ENCODE results near the gene NCAM1.

Gene NCAM1

DNA sequence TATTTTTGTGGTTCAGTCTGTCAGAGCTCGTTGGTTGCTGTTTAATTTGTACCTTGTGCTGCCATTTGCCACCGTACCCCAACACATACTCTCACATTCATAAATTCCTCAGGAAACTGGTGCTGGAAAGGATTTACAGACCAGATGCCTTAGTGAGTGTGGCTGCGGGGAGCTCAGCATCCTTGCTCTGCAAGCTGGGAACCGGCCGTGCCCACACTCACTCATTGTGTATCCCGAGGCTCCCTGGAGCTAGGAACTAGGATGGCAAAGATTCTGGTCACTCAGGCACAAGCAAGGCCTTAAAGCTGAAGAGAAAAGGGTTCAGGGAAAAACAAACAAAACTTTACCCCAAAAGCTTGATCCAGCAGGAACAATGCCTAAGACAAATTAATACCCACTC lies 288.6 kb downstream of the NCAM1 start:
- peaks cover 6% of the 10 kb centered on the region for H3K4me1 ChIP-seq (ENCODE audit: control insufficient read depth, insufficient read depth, low read length)
- H3K4me3 ChIP-seq (ENCODE audit: low read length): no peak overlapping the region
- no peaks in the 10 kb centered on the region for H3K27me3 ChIP-seq (ENCODE audit: control insufficient read depth, insufficient read depth, low read length)
- H3K27ac ChIP-seq (ENCODE audit: low read depth, low read length): no peak overlapping the region
- no peaks in the 10 kb centered on the region for H3K36me3 ChIP-seq (ENCODE audit: control insufficient read depth, insufficient read depth, low read length)
- no peak overlapping the region for H3K9ac ChIP-seq (ENCODE audit: low read length)

DNA sequence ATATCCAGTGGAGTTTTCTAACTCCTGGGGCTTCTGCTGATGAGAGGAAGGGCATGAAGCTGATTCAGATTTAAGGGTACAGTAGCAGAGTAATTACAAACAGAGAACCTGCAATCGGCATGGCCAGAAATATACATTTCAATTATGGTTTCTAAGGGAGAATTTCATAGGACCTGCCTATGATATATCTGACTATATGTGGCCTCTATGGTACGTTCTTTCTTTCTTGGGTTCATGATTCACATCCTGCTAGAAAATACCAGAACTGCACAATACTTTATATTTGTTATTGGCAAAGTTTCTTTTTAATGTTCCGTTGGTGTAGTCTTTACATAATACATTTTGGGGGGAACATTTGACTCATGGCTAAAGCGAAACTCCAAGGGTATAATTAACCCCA lies 290.1 kb downstream of the NCAM1 start:
- peaks cover 6% of the 10 kb centered on the region for H3K4me1 ChIP-seq (ENCODE audit: control insufficient read depth, insufficient read depth, low read length)
- H3K36me3 ChIP-seq (ENCODE audit: control insufficient read depth, insufficient read depth, low read length): no peaks in the 10 kb centered on the region
- no peaks in the 10 kb centered on the region for H3K27me3 ChIP-seq (ENCODE audit: control insufficient read depth, insufficient read depth, low read length)
- H3K9ac ChIP-seq (ENCODE audit: low read length): no peak overlapping the region
- no peak overlapping the region for H3K27ac ChIP-seq (ENCODE audit: low read depth, low read length)
- H3K4me3 ChIP-seq (ENCODE audit: low read length): no peak overlapping the region

DNA sequence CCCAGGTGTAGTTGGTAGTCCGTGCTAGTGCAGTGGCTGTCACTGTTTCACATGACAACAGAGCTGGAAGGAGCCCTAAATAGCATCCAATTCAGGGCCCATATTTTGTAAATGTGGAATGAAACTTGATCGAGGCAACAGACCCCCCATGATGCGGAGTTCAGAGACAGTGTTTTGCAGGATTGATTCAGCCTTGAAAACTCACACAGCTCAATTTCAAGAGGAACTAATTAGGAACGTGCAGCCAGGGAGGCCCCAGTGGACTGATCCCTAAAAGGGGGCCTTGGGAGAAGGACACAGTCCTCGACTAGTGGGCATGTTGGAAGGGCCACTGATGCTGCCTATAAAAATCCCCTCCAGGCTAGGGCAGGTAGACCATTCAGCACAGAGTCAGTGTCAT lies 292.2 kb downstream of the NCAM1 start:
- peaks cover under 1% of the 10 kb centered on the region for H3K4me1 ChIP-seq (ENCODE audit: control insufficient read depth, insufficient read depth, low read length)
- H3K27ac ChIP-seq (ENCODE audit: low read depth, low read length): no peak overlapping the region
- no peak overlapping the region for H3K9ac ChIP-seq (ENCODE audit: low read length)
- H3K36me3 ChIP-seq (ENCODE audit: control insufficient read depth, insufficient read depth, low read length): no peaks in the 10 kb centered on the region
- no peak overlapping the region for H3K4me3 ChIP-seq (ENCODE audit: low read length)
- H3K27me3 ChIP-seq (ENCODE audit: control insufficient read depth, insufficient read depth, low read length): no peaks in the 10 kb centered on the region

DNA sequence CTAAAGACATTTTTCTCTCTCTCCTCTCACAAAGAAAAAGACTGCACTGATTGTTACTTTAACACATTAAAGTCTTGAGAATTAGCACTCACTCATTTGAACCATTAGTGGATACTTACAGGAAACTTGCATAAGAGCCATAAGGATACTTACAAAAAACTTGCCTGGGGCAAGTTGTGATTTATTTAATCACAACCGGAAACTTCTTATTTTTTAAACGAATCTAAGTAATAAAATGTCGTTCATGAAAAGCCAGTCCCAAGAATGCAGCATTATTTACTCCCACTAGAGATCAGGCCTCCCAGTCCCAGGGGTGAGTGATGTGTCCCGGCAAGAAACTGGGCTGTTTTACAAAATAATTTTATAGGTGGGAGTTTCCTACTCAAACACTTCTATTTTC lies 293.9 kb downstream of the NCAM1 start:
- H3K27ac ChIP-seq (ENCODE audit: low read depth, low read length): no peak overlapping the region
- no peaks in the 10 kb centered on the region for H3K36me3 ChIP-seq (ENCODE audit: control insufficient read depth, insufficient read depth, low read length)
- no peak overlapping the region for H3K4me3 ChIP-seq (ENCODE audit: low read length)
- no peaks in the 10 kb centered on the region for H3K27me3 ChIP-seq (ENCODE audit: control insufficient read depth, insufficient read depth, low read length)
- no peak overlapping the region for H3K9ac ChIP-seq (ENCODE audit: low read length)
- no peaks in the 10 kb centered on the region for H3K4me1 ChIP-seq (ENCODE audit: control insufficient read depth, insufficient read depth, low read length)

DNA sequence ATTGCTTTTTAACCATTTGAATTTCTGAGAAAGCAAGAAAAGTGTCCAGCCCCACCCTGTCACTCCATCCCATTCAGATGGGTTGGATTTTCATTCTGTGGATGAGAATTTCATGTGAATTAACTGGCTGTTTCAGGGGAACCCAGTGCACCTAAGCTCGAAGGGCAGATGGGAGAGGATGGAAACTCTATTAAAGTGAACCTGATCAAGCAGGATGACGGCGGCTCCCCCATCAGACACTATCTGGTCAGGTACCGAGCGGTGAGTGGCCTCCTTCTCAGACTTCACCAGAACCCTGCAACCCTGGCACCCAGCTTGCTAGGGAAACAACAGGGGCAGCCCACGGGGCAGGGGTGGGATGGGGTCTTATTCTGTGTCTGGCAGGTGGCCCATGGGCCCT lies 294.5 kb downstream of the NCAM1 start:
- H3K27me3 ChIP-seq (ENCODE audit: control insufficient read depth, insufficient read depth, low read length): no peaks in the 10 kb centered on the region
- H3K27ac ChIP-seq (ENCODE audit: low read depth, low read length): no peak overlapping the region
- no peak overlapping the region for H3K4me3 ChIP-seq (ENCODE audit: low read length)

DNA sequence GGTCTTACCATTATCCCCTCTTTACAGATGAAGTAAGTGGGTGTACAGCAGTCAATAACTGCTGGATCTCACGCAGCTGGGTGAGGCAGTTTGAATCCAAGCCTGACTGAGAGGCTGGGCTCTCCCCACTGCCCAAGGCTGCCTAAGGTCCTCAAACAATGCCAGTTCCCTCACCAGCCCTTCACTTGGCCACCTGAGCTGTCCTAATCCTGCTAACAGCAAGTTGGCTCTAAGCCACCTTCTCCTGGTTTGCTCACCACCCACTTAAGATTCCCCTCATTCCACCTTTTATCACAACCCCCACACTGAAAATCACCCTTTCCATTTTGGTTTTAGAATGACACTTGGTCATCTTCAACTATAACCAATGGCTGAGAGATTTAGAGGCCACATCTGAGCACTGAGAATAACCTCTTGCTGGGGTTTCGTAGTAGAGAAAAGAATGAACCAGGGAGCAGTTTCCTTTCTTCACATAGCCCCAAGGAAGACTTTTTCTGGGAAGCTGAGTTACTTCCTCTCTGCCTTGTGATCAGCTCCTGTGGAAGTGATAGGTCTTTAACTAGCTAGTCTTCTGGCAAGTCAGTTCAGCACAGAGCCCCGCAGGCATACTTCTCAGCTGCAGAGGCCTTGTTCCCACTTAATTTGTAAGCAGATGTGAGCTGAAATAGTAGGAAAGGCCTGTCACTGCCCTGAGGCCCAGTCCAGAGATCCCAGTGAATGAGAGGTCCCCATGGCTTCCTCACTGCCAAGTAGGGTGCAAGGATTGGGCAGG lies 295.4 kb downstream of the NCAM1 start:
- H3K36me3 ChIP-seq (ENCODE audit: control insufficient read depth, insufficient read depth, low read length): no peaks in the 10 kb centered on the region
- no peaks in the 10 kb centered on the region for H3K27me3 ChIP-seq (ENCODE audit: control insufficient read depth, insufficient read depth, low read length)
- H3K4me1 ChIP-seq (ENCODE audit: control insufficient read depth, insufficient read depth, low read length): no peaks in the 10 kb centered on the region
- H3K4me3 ChIP-seq (ENCODE audit: low read length): no peak overlapping the region
- H3K9ac ChIP-seq (ENCODE audit: low read length): no peak overlapping the region
- H3K27ac ChIP-seq (ENCODE audit: low read depth, low read length): no peak overlapping the region

More for the DNA sequence above, 294.5 kb downstream of the NCAM1 start:
- H3K9ac ChIP-seq (ENCODE audit: low read length): no peak overlapping the region
- H3K4me1 ChIP-seq (ENCODE audit: control insufficient read depth, insufficient read depth, low read length): no peaks in the 10 kb centered on the region
- H3K36me3 ChIP-seq (ENCODE audit: control insufficient read depth, insufficient read depth, low read length): no peaks in the 10 kb centered on the region

DNA sequence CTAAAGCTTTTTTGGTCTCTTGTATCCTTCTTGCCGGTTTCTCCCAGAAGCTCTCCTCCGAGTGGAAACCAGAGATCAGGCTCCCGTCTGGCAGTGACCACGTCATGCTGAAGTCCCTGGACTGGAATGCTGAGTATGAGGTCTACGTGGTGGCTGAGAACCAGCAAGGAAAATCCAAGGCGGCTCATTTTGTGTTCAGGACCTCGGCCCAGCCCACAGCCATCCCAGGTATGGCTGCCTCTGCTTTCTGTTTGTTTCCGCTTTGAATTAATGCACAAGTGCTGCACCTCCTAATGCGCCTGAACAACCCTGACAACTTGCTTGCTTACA lies 298.8 kb downstream of the NCAM1 start:
- Histone ChIP-seq H3K36me3 (ENCODE audit: control insufficient read depth, insufficient read depth, low read length) (no peaks in the 10 kb centered on the region), H3K4me3 (ENCODE audit: low read length) (no peak overlapping the region), H3K27ac (ENCODE audit: low read depth, low read length) (no peak overlapping the region), H3K4me1 (ENCODE audit: control insufficient read depth, insufficient read depth, low read length) (no peaks in the 10 kb centered on the region), H3K9ac (ENCODE audit: low read length) (no peak overlapping the region), H3K27me3 (ENCODE audit: control insufficient read depth, insufficient read depth, low read length) (no peaks in the 10 kb centered on the region)

DNA sequence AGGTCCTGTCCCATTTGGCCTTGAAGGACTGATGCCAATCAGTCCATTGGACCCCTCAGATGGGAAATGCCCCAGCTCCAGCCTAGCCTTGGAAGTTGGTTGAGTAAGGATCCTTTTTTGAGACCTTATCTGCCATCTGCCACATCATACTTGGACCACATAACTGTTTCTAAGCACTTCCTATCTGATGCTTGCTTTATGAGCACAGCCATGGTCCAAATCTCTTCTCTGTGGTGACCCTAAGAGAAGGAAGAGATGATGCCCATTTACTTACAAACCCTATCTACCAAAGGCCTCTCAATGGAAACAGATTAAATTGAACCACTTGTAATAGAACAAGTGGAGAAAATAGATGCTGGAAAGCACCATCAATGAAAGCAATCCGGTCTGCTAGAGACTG lies 299.3 kb downstream of the NCAM1 start:
- H3K36me3 ChIP-seq (ENCODE audit: control insufficient read depth, insufficient read depth, low read length): no peaks in the 10 kb centered on the region
- no peaks in the 10 kb centered on the region for H3K4me1 ChIP-seq (ENCODE audit: control insufficient read depth, insufficient read depth, low read length)
- no peak overlapping the region for H3K4me3 ChIP-seq (ENCODE audit: low read length)
- H3K27me3 ChIP-seq (ENCODE audit: control insufficient read depth, insufficient read depth, low read length): no peaks in the 10 kb centered on the region
- H3K27ac ChIP-seq (ENCODE audit: low read depth, low read length): no peak overlapping the region
- H3K9ac ChIP-seq (ENCODE audit: low read length): no peak overlapping the region

DNA sequence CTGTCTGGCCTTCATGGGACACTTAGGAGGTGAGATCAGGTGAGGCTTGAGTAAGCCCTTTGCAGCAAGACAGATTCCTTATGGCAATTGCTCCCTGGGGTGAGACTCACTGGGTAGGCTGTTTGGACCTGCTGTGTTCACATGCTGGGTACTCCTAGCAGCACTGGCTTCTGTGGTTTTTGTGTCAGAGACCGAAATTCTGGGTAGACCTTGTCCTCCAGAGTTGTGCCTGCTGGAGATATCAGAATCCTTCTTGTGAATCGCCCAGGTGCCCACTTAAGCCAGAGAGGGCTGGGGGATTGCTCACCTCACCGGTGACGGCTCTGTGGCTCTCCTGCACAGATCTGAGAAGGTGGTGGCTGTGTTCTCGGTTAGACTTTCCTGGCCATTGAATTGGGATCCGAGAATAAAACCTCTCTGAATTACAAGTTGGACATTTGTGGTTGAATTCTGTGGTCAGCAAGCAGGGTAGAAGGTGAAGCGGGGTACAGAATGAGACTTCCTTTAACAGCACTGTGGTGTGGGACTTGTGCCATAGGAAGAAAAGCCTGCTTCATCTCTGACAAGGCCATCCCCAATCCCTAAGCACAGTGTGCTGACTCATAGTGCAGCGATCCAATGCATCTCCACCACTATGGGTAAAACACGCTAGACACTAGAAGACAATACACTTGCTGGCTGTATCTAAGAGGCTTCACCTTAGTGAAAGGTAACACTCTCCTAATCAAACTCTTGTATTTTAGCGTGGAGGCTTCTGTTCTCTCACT lies 300.7 kb downstream of the NCAM1 start:
- Histone ChIP-seq H3K4me1 (ENCODE audit: control insufficient read depth, insufficient read depth, low read length) (no peaks in the 10 kb centered on the region), H3K9ac (ENCODE audit: low read length) (no peak overlapping the region), H3K36me3 (ENCODE audit: control insufficient read depth, insufficient read depth, low read length) (no peaks in the 10 kb centered on the region), H3K27ac (ENCODE audit: low read depth, low read length) (no peak overlapping the region), H3K27me3 (ENCODE audit: control insufficient read depth, insufficient read depth, low read length) (no peaks in the 10 kb centered on the region), H3K4me3 (ENCODE audit: low read length) (no peak overlapping the region)

DNA sequence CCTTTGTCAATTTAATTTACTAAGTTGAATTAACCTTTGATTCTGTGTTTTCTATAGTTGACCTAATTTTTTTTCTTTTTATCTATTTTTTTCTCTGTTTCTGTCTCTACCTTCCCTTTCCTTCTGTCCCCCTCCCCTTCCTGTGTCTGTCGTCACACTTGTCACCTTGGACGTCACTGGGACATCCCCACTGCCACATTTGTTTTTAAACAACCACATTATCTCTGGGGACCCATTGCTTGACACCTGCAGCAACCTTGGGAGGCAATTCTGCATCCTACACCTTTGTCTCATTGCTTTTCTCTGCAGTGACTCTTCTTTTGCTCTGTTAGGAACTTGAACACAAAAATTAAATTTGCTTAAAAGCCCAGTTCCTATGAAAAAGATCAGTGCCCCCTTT lies 301.4 kb downstream of the NCAM1 start:
- Histone ChIP-seq H3K27ac (ENCODE audit: low read depth, low read length) (no peak overlapping the region), H3K4me1 (ENCODE audit: control insufficient read depth, insufficient read depth, low read length) (no peaks in the 10 kb centered on the region), H3K9ac (ENCODE audit: low read length) (no peak overlapping the region), H3K27me3 (ENCODE audit: control insufficient read depth, insufficient read depth, low read length) (no peaks in the 10 kb centered on the region), H3K36me3 (ENCODE audit: control insufficient read depth, insufficient read depth, low read length) (no peaks in the 10 kb centered on the region), H3K4me3 (ENCODE audit: low read length) (no peak overlapping the region)

DNA sequence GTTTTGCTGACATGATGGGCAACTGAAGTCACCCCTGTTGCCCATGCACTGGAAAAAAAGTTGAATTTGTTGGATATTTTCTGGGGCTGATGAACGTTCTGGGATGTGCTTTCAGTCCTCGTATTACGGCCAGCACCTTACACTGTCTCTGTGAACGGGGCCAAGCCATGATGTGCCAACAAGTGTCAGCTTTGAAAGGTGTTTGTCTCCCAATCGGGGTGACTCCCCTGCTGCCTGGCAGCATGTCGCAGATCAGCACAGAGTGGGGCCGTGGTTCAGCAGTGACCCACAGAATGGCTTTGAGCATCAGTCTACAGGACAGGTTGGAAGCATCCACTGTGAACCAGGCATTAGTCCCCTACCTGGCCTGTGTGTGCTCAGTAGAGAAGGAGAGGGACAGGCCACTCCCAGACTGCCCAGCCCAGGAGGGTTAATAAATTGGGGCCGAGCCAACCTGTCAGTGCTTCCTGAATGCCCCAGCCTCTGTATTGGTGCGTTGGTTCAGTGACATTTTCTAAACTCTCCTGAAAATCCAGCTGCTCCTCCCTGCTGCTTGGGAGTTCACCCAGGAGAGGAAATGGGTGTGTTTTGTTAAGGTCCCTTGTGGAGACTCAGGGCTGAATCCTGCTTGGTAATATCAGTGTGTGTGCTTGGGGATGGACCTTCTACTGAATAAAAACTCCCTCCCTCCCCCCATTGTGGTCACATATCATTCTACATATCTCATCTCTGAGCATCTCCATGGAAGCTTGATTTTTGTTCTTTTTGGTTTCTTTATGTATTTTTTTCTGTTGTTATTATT lies 302.4 kb downstream of the NCAM1 start:
- H3K9ac ChIP-seq (ENCODE audit: low read length): no peak overlapping the region
- H3K4me3 ChIP-seq (ENCODE audit: low read length): no peak overlapping the region
- H3K4me1 ChIP-seq (ENCODE audit: control insufficient read depth, insufficient read depth, low read length): no peaks in the 10 kb centered on the region
- H3K36me3 ChIP-seq (ENCODE audit: control insufficient read depth, insufficient read depth, low read length): no peaks in the 10 kb centered on the region
- H3K27me3 ChIP-seq (ENCODE audit: control insufficient read depth, insufficient read depth, low read length): no peaks in the 10 kb centered on the region
- H3K27ac ChIP-seq (ENCODE audit: low read depth, low read length): no peak overlapping the region

DNA sequence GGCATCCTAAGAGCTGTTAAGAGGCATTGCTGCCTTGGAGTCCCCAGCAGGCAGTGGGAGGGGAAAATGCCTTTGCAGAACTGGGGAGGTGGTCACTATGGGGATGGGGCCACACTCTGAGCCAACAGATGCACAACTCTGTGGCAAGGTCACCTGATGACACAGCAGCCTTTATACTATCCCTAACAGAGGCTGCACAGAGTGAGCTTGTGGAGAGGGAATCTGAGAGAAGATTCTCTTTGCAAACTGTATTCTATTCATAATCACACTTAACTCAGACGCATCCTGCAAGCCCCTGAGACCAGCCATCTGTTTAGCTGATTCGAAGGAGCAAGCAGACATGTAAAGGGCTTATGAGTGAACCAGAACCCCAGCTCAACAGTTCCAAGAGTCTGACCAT lies 304.1 kb downstream of the NCAM1 start:
- no peaks in the 10 kb centered on the region for H3K4me1 ChIP-seq (ENCODE audit: control insufficient read depth, insufficient read depth, low read length)
- no peak overlapping the region for H3K27ac ChIP-seq (ENCODE audit: low read depth, low read length)
- no peaks in the 10 kb centered on the region for H3K36me3 ChIP-seq (ENCODE audit: control insufficient read depth, insufficient read depth, low read length)
- no peak overlapping the region for H3K9ac ChIP-seq (ENCODE audit: low read length)
- no peak overlapping the region for H3K4me3 ChIP-seq (ENCODE audit: low read length)
- H3K27me3 ChIP-seq (ENCODE audit: control insufficient read depth, insufficient read depth, low read length): no peaks in the 10 kb centered on the region
